Stimulated activated CD8-positive, alpha-beta memory T cell treated with anti-CD3 and anti-CD28 coated beads, Interleukin-4, amount 100 ng/mL, for 4 hours (primary cell): ENCODE data around the gene MEGF8.

Source experiments
- DNase-seq, 2 donors: peaks; one replicate each; pipeline ENCODE4 v3.0.0-alpha.2; 2020; ENCODE audit warnings: low read depth in 2 of 2, low spot score in 1 of 2

The MEGF8 gene

DNA sequence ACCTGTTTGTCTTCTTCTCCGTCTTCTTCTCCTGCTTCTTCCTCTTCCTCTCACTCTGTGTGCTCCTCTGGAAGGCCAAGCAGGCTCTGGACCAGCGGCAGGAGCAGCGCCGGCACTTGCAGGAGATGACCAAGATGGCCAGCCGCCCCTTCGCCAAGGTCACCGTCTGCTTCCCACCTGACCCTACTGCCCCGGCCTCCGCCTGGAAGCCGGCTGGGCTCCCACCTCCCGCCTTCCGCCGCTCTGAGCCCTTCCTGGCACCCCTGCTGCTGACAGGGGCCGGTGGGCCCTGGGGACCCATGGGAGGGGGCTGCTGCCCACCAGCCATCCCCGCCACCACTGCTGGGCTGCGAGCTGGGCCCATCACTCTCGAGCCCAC is 50.7 kb downstream of the MEGF8 start:
- DNase-seq: no peak

DNA sequence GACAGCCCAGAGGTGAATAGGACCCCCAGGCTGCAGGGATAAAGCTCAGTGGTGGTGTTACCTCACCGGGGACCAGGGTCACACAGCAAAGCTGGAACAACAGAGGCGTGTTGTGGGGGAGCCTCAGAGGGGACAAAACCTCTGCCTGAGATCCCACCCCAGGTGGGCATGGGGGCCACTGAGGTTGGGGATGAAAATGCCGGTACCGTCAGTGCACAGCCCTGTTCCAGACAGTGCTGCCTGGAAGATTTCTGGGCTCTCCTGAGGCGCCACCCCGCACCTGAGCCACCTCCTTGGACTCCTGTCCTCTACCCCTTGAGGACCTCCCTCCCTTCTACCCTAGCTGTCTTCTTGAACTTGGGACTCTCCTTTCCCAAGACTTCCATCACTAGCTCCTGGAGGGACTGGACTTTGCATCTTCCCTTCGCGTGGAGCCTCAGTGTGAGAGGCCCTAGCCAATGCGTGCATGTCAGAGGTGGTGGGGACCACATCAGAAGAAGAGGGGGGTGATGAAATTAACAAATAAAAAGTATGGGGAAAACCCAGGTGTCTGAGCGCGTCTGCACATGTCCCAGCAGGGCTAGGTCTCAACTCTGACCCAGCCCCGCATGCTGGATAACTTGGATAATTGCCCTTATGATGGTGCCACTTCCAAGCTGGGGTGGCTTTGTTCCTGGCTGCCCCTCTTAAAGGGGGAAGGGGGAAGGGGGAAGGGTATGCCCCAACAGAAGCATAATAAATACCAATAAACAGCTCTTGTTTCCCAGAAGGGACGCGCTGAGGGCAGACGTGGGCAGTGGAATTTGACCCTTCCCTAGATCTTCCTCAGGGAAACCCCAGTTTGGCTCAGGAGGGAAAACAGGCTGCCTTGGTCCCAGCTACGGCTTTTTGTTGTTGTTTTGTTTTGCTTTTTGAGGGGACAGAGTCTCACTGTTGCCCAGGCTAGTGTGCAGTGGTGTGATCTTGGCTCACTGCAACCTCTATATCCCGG is 53.1 kb downstream of the MEGF8 start:
- DNase-seq: no peak

DNA sequence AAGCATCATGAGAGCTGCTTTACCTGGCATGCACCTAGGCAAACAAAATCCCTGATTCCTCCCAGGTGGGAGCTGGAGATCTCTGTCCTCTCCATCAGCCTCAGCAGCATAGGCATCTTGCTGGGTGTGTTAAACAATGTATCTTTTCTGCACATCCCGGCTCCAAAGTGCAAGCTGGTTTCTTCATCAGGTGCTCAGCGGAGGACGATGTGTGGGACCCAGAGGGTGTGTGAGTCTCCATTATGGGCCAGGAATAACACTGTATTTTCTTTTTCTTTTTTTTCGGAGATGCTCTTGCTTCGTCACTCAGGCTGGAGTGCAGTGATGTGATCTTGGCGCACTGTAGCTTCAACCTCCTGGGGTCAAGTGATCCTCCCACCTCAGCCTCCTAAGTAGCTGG is 54.7 kb downstream of the MEGF8 start:
- DNase-seq: no peak

GRCh38 chr19:42386974-42387707 is 61.7 kb downstream of the MEGF8 start:
- peak; percentile 22 to 27 for DNase-seq

DNA sequence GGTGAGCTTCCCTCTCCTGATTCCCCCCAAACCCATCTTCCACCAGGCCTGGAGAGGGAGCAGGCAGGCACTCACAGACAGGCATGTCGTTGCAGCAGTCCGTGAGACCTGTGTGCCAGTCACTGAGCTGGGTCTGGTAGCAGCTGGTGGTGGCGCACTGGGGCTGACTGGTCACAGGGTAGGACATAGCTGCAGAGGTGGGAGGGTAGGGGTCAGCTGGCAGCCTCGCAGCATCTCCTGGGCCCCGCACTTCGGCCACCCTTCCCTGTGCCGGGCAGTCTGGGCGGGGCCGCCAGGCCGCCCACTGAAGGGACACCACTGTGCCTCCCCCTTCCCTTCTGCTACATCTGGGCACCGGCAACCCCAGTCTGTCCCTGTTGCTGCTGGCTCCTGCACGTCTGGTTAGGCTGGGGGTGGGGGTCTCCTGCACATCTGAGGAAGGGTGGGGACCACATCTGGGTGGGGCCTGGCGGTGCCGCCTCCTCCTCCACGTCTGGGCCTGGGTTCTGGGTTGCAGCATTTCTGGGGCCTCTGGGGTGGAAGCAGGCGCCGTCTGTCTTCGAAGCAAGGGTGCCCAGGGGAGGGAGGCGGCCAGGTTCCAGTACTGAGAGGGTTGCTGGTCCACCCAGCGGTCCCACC is 63.5 kb downstream of the MEGF8 start:
- no peak for DNase-seq

GRCh38 chr19:42389899-42390298 is 64.5 kb downstream of the MEGF8 start, which contains the start of gene CNFN:
CNFN (minus strand) TSS chr19:42390297; CDS start chr19:42389037, 1,260 bp downstream.
- no peak for DNase-seq

GRCh38 chr19:42392165-42392564 is 66.7 kb downstream of the MEGF8 start:
- DNase-seq: no peak

GRCh38 chr19:42394751-42395150 is 69.3 kb downstream of the MEGF8 start:
- no peak for DNase-seq

GRCh38 chr19:42396381-42397262 is 71.2 kb downstream of the MEGF8 start:
- DNase-seq: peak; percentile 71 to 87

DNA sequence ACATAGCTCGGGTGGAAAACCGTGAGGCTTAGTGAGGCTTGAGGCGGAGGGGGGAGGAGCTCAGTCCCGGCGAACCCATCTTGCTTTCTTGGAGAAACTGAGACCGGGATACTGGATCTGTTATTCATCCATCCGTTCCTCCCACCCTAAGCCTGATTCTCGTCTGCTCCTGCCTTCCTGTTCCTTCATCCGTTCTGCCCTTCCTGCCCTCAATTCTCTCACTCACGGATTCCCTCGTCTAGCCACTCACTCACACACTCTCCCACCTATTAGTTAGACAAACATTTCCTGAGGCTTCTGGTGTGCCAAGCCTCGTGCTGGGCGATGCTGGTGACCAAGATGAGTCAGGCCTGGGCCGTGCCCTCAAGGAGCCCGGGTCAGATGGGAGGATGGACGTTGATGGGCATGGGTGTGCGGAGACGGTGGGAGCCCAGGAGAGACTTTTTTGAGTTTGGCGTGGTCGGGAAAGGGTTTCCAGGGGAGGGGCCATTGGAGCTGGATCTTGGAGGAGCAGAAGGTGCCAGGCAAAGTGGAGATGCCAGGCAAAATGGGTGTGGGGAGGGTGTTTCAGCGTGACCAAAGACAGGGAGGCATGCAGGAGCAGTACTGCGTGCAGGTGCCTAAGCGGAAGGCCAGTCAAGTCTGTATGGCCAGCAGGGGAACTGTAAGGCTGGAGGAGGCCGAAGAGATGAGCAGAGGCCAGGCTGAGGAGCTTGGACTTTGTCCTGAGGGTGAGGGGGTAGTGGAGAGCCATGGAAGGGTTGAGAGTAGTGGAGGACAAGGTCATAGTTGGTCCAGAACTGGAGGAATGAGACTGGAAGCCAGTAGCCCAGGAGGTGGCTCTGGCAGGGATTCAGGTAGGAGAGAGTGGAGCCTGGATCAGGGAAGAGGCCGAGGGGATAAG is 72.1 kb downstream of the MEGF8 start:
- no peak for DNase-seq

- no peak for DNase-seq
These were observed 75.0 kb downstream of the MEGF8 start for GRCh38 chr19:42400404-42400803.

- peak; percentile 49 to 67 for DNase-seq
These were observed 76.2 kb downstream of the MEGF8 start for GRCh38 chr19:42401365-42402303.

GRCh38 chr19:42402376-42403116 is 77.1 kb downstream of the MEGF8 start:
- DNase-seq: no peak

GRCh38 chr19:42403586-42403985 is 78.2 kb downstream of the MEGF8 start:
- DNase-seq: no peak

DNA sequence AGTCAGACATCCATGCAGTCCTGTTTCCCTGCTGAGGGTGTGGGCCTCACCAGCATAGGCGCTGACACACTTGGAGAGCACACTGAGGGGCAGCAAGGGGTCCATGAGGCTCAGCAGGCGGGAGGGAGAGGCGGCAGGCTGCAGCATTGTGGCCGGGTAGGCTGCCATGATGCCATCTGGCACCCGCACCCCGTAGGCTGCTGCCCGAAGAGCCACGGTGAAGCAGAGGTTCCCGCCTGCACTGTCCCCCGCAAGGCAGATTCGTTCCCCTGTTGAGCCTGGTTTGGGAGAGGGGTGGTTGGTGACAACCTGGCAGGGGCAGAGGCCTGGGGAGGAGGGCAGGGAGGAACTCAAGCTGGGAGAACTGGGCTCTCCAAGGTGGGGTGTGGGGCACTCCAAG is 80.7 kb downstream of the MEGF8 start:
- DNase-seq: no peak

DNA sequence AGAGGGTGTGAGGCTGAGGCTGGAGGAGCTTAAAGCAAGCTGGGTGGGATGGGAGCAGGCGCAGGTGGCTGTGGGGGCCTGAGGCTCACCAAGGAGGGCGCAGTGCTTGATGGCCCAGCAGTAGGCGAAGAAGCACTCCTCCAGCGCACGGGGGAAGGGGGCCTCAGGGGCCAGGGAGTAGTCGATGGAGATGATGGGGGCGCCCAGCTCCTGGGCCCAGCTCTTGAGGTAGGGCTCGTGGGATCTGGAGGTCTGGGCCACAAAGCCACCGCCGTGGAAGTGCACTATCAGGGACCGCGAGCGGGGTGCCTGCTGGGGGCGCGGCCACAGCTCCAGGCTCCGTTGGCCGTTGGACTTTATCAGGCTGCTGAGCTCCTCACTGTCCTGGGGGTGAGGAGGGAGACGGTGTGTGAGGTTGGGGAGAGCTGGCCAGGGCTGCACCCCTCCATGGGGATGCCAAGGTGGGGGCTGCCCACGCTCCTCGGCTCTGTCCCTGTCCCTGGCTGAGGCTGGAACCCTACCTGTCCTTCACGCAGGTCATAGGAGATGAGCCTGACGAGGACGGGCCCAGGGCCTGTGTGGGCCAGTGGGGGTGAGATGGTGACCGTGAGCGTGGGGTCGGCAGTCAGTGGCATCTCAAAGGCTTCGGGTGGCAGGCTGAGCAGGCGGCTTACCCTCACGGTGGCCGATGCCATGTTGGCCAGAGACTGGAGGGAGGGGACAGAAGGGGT is 81.8 kb downstream of the MEGF8 start:
- no peak for DNase-seq

DNA sequence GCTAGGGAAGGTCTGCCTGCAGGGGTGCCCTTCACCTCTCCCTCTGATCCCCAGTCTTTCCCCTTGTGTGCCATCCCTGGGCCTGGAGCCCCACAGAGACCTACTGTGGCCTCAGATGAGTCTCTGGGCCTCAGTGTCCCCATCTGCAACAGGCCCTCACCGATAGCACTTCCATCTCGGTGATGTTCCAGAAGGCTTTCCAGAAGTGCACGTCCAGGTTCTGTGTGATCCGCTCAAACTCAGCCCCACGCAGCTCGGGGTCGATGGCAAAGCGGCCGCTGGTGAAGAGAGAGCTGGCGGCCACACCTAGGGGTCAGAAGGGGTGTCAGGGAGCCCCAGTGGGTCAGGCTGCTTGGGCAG is 82.4 kb downstream of the MEGF8 start:
- no peak for DNase-seq
